ENCODE measurements around the gene AGAP1. TPM values are rescaled to one million over a fixed set of nuclear protein-coding genes. Genes with fewer than 3 reads are reported as not detected.
A peak's percentile ranks its signal among the peaks of the same experiment; 100 is the strongest.

The AGAP1 gene
- total RNA-seq, 1 donor from 2014 or later, result 39.4 TPM

- Mint-ChIP-seq H3K36me3 (ENCODE audit: low read depth, unreplicated experiment) (peaks cover 3% of the 10 kb centered on the region), H3K27me3 (ENCODE audit: low read depth, unreplicated experiment) (no peaks in the 10 kb centered on the region), H3K27ac (ENCODE audit: unreplicated experiment) (no peak overlapping the region), H3K4me1 (ENCODE audit: low read depth, unreplicated experiment) (peaks cover 27% of the 10 kb centered on the region), H3K4me3 (ENCODE audit: unreplicated experiment) (no peak overlapping the region), H3K9me3 (ENCODE audit: unreplicated experiment) (no peaks in the 10 kb centered on the region)
- no peak overlapping the region for H3K4me2 ChIP-seq (ENCODE audit: low read length)
- no peak overlapping the region for H3K27ac ChIP-seq (ENCODE audit: low read depth, low read length)
- no peak for FAIRE-seq
- no peaks in the 10 kb centered on the region for H3K36me3 ChIP-seq (ENCODE audit: insufficient read depth, low read length)
- no peaks in the 10 kb centered on the region for H3K9me3 ChIP-seq (ENCODE audit: insufficient read depth, low read depth, low read length)
- peaks cover 4% of the 10 kb centered on the region for H3K27me3 ChIP-seq (ENCODE audit: insufficient read depth, low read length)
- peaks cover 5% of the 10 kb centered on the region for H3K4me1 ChIP-seq (ENCODE audit: insufficient read depth, low read length)
- H3K79me2 ChIP-seq (ENCODE audit: insufficient read depth, low read length), result peaks cover 24% of the 10 kb centered on the region
- peaks cover 77% of the 10 kb centered on the region for H4K20me1 ChIP-seq (ENCODE audit: insufficient read depth, low read length)
- no peak overlapping the region for H3K9ac ChIP-seq (ENCODE audit: low read length)
- H3K4me3 ChIP-seq (ENCODE audit: insufficient read depth, low read depth, low read length), result no peak overlapping the region
- H2AFZ ChIP-seq (ENCODE audit: low read depth, low read length), result no peak overlapping the region
- no peak for TF ChIP-seq CTCF (IDR thresholded peaks at IDR 0.05; ENCODE audit: insufficient read depth, low read depth, low read length)
- no peak for TF ChIP-seq EZH2 (IDR thresholded peaks at IDR 0.05; ENCODE audit: insufficient read depth, low read length)
- DNase-seq (ENCODE audit: low read depth), result no peak
Observed at GRCh38 chr2:235576337-235576910, 82.6 kb downstream of the AGAP1 start.

GRCh38 chr2:235577404-235578330 lies 83.8 kb downstream of the AGAP1 start:
- Histone ChIP-seq H3K4me3 (ENCODE audit: insufficient read depth, low read depth, low read length) (no peak overlapping the region), H3K27ac (ENCODE audit: low read depth, low read length) (no peak overlapping the region), H3K9me3 (ENCODE audit: insufficient read depth, low read depth, low read length) (no peaks in the 10 kb centered on the region), H2AFZ (ENCODE audit: low read depth, low read length) (peak overlapping the region; percentile 16), H3K4me1 (ENCODE audit: insufficient read depth, low read length) (peaks cover 5% of the 10 kb centered on the region), H3K9ac (ENCODE audit: low read length) (peak overlapping the region; percentile 39), H3K27me3 (ENCODE audit: insufficient read depth, low read length) (peaks cover 4% of the 10 kb centered on the region), H3K79me2 (ENCODE audit: insufficient read depth, low read length) (peaks cover 25% of the 10 kb centered on the region), H3K36me3 (ENCODE audit: insufficient read depth, low read length) (no peaks in the 10 kb centered on the region), H3K4me2 (ENCODE audit: low read length) (peak overlapping the region; percentile 75), H4K20me1 (ENCODE audit: insufficient read depth, low read length) (peaks cover 74% of the 10 kb centered on the region)
- peak overlapping the region; percentile 76 for H3K4me3 Mint-ChIP-seq (ENCODE audit: unreplicated experiment)
- H3K27me3 Mint-ChIP-seq (ENCODE audit: low read depth, unreplicated experiment), result no peaks in the 10 kb centered on the region
- H3K9me3 Mint-ChIP-seq (ENCODE audit: unreplicated experiment), result no peaks in the 10 kb centered on the region
- H3K27ac Mint-ChIP-seq (ENCODE audit: unreplicated experiment), result peak overlapping the region; percentile 59
- TF ChIP-seq EZH2 (IDR thresholded peaks at IDR 0.05; ENCODE audit: insufficient read depth, low read length), result no peak
- no peak for TF ChIP-seq CTCF (IDR thresholded peaks at IDR 0.05; ENCODE audit: insufficient read depth, low read depth, low read length)
- peaks cover 27% of the 10 kb centered on the region for H3K4me1 Mint-ChIP-seq (ENCODE audit: low read depth, unreplicated experiment)
- no peaks in the 10 kb centered on the region for H3K36me3 Mint-ChIP-seq (ENCODE audit: low read depth, unreplicated experiment)
- FAIRE-seq (no peak), DNase-seq (ENCODE audit: low read depth) (peak; percentile 33)
